Liver (tissue), 9 donors: ENCODE results near the gene NOS1AP. TPM values are rescaled to one million over a fixed set of nuclear protein-coding genes. Genes with fewer than 3 reads are reported as not detected.

ENCODE experiments used
- DNase-seq: peaks from one replicate; pipeline ENCODE4 v3.0.0-alpha.2; 2017; ENCODE audit warnings: low spot score
- H3K27ac ChIP-seq, 2 donors: one replicate each; pipeline ENCODE4 v1.7.0; 2013; ENCODE audit warnings: inconsistent platforms in 2 of 2, low read length in 2 of 2, control low read depth in 1 of 2, low read depth in 1 of 2, mild to moderate bottlenecking in 1 of 2
- H3K27me3 ChIP-seq, 4 donors: one replicate each; pipeline versions ENCODE4 v1.6.1 to v1.7.0; 2013; ENCODE audit warnings: low read length in 3 of 4, inconsistent platforms in 1 of 4, mild to moderate bottlenecking in 1 of 4, moderate library complexity in 1 of 4; ENCODE audit not compliant: control insufficient read depth in 4 of 4, insufficient read depth in 4 of 4
- H3K36me3 ChIP-seq, 4 donors: one replicate each; pipeline versions ENCODE4 v1.6.1 to v1.7.0; 2013; ENCODE audit warnings: low read length in 3 of 4, mild to moderate bottlenecking in 3 of 4, low read depth in 1 of 4, moderate library complexity in 1 of 4; ENCODE audit not compliant: control insufficient read depth in 4 of 4, insufficient read depth in 3 of 4
- H3K4me1 ChIP-seq, 4 donors: one replicate each; pipeline versions ENCODE4 v1.6.1 to v1.7.0; 2013; ENCODE audit warnings: low read length in 3 of 4, mild to moderate bottlenecking in 3 of 4, moderate library complexity in 1 of 4; ENCODE audit not compliant: control insufficient read depth in 4 of 4, insufficient read depth in 4 of 4
- H3K4me3 ChIP-seq, 3 donors: one replicate each; pipeline versions ENCODE4 v1.6.1 to v1.7.0; 2013; ENCODE audit warnings: low read length in 3 of 3, control low read depth in 1 of 3, low read depth in 1 of 3, mild to moderate bottlenecking in 1 of 3
- H3K9ac ChIP-seq, 2 donors: one replicate each; pipeline ENCODE4 v1.7.0; 2013; ENCODE audit warnings: low read length in 2 of 2, mild to moderate bottlenecking in 2 of 2, moderate library complexity in 2 of 2, control low read depth in 1 of 2, low read depth in 1 of 2
- H3K9me3 ChIP-seq, 4 donors: one replicate each; pipeline versions ENCODE4 v1.6.1 to v1.7.0; 2013; ENCODE audit warnings: low read length in 3 of 4; ENCODE audit not compliant: control insufficient read depth in 4 of 4
- EGR1 ChIP-seq, 2 donors: IDR thresholded peaks; 2 replicates each; pipeline ENCODE4 v1.6.1; 2016 to 2018; ENCODE audit warnings: antibody characterized with exemption in 2 of 2, low read depth in 2 of 2
- FOXA1 ChIP-seq: IDR thresholded peaks from 2 replicates; pipeline ENCODE4 v1.6.1; 2016; ENCODE audit warnings: antibody characterized with exemption
- FOXA2 ChIP-seq: IDR thresholded peaks from 2 replicates; pipeline ENCODE4 v1.6.1; 2016; ENCODE audit warnings: antibody characterized with exemption
- GABPA ChIP-seq, 2 donors: IDR thresholded peaks in 1 of 2; conservative IDR thresholded peaks in 1 of 2; 2 replicates each; pipeline ENCODE4 v1.6.1; 2016; ENCODE audit warnings: antibody characterized with exemption in 2 of 2, mild to moderate bottlenecking in 1 of 2, moderate library complexity in 1 of 2
- HNF4A ChIP-seq, 2 donors: conservative IDR thresholded peaks; 2 replicates each; pipeline ENCODE4 v1.6.1; 2016; ENCODE audit warnings: antibody characterized with exemption in 2 of 2, mild to moderate bottlenecking in 2 of 2
- HNF4G ChIP-seq: IDR thresholded peaks from 2 replicates; pipeline ENCODE4 v1.6.1; 2016; ENCODE audit warnings: antibody characterized with exemption
- JUND ChIP-seq, 2 donors: IDR thresholded peaks; 2 replicates each; pipeline ENCODE4 v1.6.1; 2016; ENCODE audit warnings: antibody characterized with exemption in 2 of 2
- NR2F2 ChIP-seq: IDR thresholded peaks from 2 replicates; pipeline ENCODE4 v1.6.1; 2016; ENCODE audit warnings: antibody characterized with exemption
- RAD21 ChIP-seq, 2 donors: IDR thresholded peaks; 2 replicates each; pipeline ENCODE4 v1.6.1; 2016; ENCODE audit warnings: antibody characterized with exemption in 2 of 2, mild to moderate bottlenecking in 2 of 2
- RXRA ChIP-seq, 2 donors: IDR thresholded peaks; 2 replicates each; pipeline ENCODE4 v1.6.1; 2017 to 2018; ENCODE audit warnings: antibody characterized with exemption in 2 of 2, mild to moderate bottlenecking in 1 of 2
- SP1 ChIP-seq: IDR thresholded peaks from 2 replicates; pipeline ENCODE4 v1.6.1; 2018; ENCODE audit warnings: antibody characterized with exemption, mild to moderate bottlenecking
- TAF1 ChIP-seq: conservative IDR thresholded peaks from 2 replicates; pipeline ENCODE4 v1.6.1; 2016; ENCODE audit warnings: antibody characterized with exemption, mild to moderate bottlenecking
- YY1 ChIP-seq: IDR thresholded peaks from 2 replicates; pipeline ENCODE4 v1.6.1; 2016; ENCODE audit warnings: antibody characterized with exemption, mild to moderate bottlenecking
- WGBS: extraction: QIAGEN DNeasy Blood & Tissue Kit; methylation state at CpG from one replicate; pipeline ENCODE4 v1.1.7; 2013; 5-methylcytosine and 5-hydroxymethylcytosine counted together
- polyA plus RNA-seq, 2 donors: library from polyadenylated mRNA; stranded (reverse) in 1 of 2; unstranded in 1 of 2; fragments of 200-250 nt in 1 of 2; fragments of >200 nt in 1 of 2; fragmentation: Nextera tagmentation in 1 of 2; extraction: Ambion mirVana in 1 of 2; gene quantifications; one replicate each; pipeline versions ENCODE4 v1.2.1 to v1.2.3, GENCODE V29; 2013 to 2015
- total RNA-seq, 2 donors: library from RNA; depleted of rRNA; stranded (reverse); fragments of >200 nt; gene quantifications; one replicate each; pipeline ENCODE4 v1.2.3, GENCODE V29; 2014
- TF ChIP-seq, protein P1 (sequence below): IDR thresholded peaks from 2 replicates; pipeline ENCODE4 v1.6.1; 2016; ENCODE audit warnings: antibody characterized with exemption
- TF ChIP-seq, protein P2 (sequence below): IDR thresholded peaks from 2 replicates; pipeline ENCODE4 v1.6.1; 2016; ENCODE audit warnings: antibody characterized with exemption
- TF ChIP-seq, protein P3 (sequence below): IDR thresholded peaks from 2 replicates; pipeline ENCODE4 v1.6.1; 2016; ENCODE audit warnings: antibody characterized with exemption, mild to moderate bottlenecking
- TF ChIP-seq, protein P4 (sequence below): fragments of 150-350 bp; IDR thresholded peaks from 2 replicates; pipeline ENCODE4 v1.5.1; 2017; ENCODE audit warnings: improper control_type of control experiment, low read depth, low read length; ENCODE audit not compliant: missing input control
- TF ChIP-seq, protein P5 (sequence below): IDR thresholded peaks from 2 replicates; pipeline ENCODE4 v1.6.1; 2016; ENCODE audit warnings: antibody characterized with exemption
- donor health status: healthy.
- donor health status: healthy.
- donor health status: healthy.
- donor health status: healthy.
- donor health status: healthy.

The NOS1AP gene
- total and polyA plus RNA-seq, 4 donors, result 1.4 to 13.0 (median 4.5) TPM

DNA sequence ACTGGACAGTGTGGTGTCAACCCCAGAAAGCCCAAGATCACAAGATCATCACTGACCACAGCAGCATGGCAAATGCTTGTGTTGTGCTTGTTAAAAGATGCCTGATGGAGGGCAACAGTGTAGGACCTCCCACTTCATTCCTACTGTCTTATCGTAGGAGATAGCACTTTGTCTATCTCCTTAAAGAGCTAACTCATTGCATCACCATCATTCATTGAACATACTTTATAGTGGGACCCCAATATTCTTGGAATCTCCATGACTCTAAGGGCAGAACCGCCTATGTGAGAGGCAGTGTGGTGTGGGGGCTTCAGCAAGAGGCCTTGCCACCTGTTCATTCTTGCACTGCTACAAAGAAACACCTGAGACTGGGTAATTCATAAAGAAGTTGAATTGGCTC lies 347.4 kb downstream of the NOS1AP start:
- Histone ChIP-seq H3K36me3 (no peaks in the 10 kb centered on the region), H3K9ac (no peak overlapping the region), H3K27ac (no peak overlapping the region), H3K9me3 (peaks cover 0 to 2% (median under 1%) of the 10 kb centered on the region in 4 donors), H3K4me3 (no peak overlapping the region), H3K4me1 (no peaks in the 10 kb centered on the region), H3K27me3 (peaks cover 0 to 5% (median 0%) of the 10 kb centered on the region in 4 donors)
- no peak for DNase-seq
- 91% methylated on average over 2 of the region's 2 CpGs for WGBS
- TF ChIP-seq, protein P1, sequence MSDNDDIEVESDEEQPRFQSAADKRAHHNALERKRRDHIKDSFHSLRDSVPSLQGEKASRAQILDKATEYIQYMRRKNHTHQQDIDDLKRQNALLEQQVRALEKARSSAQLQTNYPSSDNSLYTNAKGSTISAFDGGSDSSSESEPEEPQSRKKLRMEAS, result no peak
- TF ChIP-seq, protein P2, sequence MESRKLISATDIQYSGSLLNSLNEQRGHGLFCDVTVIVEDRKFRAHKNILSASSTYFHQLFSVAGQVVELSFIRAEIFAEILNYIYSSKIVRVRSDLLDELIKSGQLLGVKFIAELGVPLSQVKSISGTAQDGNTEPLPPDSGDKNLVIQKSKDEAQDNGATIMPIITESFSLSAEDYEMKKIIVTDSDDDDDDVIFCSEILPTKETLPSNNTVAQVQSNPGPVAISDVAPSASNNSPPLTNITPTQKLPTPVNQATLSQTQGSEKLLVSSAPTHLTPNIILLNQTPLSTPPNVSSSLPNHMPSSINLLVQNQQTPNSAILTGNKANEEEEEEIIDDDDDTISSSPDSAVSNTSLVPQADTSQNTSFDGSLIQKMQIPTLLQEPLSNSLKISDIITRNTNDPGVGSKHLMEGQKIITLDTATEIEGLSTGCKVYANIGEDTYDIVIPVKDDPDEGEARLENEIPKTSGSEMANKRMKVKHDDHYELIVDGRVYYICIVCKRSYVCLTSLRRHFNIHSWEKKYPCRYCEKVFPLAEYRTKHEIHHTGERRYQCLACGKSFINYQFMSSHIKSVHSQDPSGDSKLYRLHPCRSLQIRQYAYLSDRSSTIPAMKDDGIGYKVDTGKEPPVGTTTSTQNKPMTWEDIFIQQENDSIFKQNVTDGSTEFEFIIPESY, result no peak
- no peak for TF ChIP-seq RAD21 (IDR thresholded peaks at IDR 0.05)
- TF ChIP-seq GABPA (IDR thresholded peaks at IDR 0.05 in 1 of 2, conservative IDR thresholded peaks at IDR 0.05 in 1 of 2), result no peak
- no peak for TF ChIP-seq JUND (IDR thresholded peaks at IDR 0.05)
- TF ChIP-seq NR2F2, result no peak
- TF ChIP-seq, protein P3, sequence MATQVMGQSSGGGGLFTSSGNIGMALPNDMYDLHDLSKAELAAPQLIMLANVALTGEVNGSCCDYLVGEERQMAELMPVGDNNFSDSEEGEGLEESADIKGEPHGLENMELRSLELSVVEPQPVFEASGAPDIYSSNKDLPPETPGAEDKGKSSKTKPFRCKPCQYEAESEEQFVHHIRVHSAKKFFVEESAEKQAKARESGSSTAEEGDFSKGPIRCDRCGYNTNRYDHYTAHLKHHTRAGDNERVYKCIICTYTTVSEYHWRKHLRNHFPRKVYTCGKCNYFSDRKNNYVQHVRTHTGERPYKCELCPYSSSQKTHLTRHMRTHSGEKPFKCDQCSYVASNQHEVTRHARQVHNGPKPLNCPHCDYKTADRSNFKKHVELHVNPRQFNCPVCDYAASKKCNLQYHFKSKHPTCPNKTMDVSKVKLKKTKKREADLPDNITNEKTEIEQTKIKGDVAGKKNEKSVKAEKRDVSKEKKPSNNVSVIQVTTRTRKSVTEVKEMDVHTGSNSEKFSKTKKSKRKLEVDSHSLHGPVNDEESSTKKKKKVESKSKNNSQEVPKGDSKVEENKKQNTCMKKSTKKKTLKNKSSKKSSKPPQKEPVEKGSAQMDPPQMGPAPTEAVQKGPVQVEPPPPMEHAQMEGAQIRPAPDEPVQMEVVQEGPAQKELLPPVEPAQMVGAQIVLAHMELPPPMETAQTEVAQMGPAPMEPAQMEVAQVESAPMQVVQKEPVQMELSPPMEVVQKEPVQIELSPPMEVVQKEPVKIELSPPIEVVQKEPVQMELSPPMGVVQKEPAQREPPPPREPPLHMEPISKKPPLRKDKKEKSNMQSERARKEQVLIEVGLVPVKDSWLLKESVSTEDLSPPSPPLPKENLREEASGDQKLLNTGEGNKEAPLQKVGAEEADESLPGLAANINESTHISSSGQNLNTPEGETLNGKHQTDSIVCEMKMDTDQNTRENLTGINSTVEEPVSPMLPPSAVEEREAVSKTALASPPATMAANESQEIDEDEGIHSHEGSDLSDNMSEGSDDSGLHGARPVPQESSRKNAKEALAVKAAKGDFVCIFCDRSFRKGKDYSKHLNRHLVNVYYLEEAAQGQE, result no peak
- no peak for TF ChIP-seq FOXA2
- TF ChIP-seq, protein P4, sequence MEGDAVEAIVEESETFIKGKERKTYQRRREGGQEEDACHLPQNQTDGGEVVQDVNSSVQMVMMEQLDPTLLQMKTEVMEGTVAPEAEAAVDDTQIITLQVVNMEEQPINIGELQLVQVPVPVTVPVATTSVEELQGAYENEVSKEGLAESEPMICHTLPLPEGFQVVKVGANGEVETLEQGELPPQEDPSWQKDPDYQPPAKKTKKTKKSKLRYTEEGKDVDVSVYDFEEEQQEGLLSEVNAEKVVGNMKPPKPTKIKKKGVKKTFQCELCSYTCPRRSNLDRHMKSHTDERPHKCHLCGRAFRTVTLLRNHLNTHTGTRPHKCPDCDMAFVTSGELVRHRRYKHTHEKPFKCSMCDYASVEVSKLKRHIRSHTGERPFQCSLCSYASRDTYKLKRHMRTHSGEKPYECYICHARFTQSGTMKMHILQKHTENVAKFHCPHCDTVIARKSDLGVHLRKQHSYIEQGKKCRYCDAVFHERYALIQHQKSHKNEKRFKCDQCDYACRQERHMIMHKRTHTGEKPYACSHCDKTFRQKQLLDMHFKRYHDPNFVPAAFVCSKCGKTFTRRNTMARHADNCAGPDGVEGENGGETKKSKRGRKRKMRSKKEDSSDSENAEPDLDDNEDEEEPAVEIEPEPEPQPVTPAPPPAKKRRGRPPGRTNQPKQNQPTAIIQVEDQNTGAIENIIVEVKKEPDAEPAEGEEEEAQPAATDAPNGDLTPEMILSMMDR, result no peak
- TF ChIP-seq RXRA (IDR thresholded peaks at IDR 0.05), result no peak
- TF ChIP-seq, protein P5, sequence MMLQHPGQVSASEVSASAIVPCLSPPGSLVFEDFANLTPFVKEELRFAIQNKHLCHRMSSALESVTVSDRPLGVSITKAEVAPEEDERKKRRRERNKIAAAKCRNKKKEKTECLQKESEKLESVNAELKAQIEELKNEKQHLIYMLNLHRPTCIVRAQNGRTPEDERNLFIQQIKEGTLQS, result no peak
- no peak for TF ChIP-seq FOXA1
- no peak for TF ChIP-seq HNF4G
- no peak for TF ChIP-seq TAF1
- TF ChIP-seq YY1, result no peak
- no peak for TF ChIP-seq SP1

DNA sequence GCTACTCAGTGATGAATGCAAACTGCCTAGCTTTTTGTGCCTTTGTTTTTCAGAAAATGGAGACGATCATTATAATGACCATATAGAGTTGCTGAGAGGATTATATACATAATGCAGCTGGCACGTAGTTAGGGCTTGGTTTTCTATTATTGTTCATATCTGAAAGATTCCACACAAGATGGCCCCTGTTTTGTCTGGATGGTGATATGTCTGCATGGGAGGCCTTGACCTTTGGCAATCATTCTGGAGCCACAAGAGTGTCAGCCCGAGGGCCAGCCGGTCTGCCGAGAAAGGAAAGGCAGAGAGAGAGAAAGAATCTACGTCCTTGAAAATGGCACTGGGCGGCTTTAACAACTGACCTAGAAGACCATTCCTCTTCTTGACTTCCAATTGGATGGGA lies 348.2 kb downstream of the NOS1AP start:
- 91% methylated on average over 7 of the region's 7 CpGs for WGBS
- H3K27me3 ChIP-seq, result no peaks in the 10 kb centered on the region
- peaks cover 0 to 2% (median under 1%) of the 10 kb centered on the region in 4 donors for H3K9me3 ChIP-seq
- H3K9ac ChIP-seq, result no peak overlapping the region
- H3K4me3 ChIP-seq, result no peak overlapping the region
- H3K27ac ChIP-seq, result no peak overlapping the region
- TF ChIP-seq FOXA1 (no peak), EGR1 (IDR thresholded peaks at IDR 0.05; ENCODE audit: low read depth in 2 of 2) (no peak), YY1 (no peak), HNF4A (conservative IDR thresholded peaks at IDR 0.05) (no peak), HNF4G (no peak), JUND (IDR thresholded peaks at IDR 0.05) (no peak), FOXA2 (no peak)
- TF ChIP-seq, protein P3, result no peak
- TF ChIP-seq, protein P1, result no peak
- TF ChIP-seq, protein P2, result no peak
- TF ChIP-seq, protein P5, result no peak
- H3K36me3 ChIP-seq, result no peaks in the 10 kb centered on the region
- no peaks in the 10 kb centered on the region for H3K4me1 ChIP-seq
- no peak for DNase-seq
